HG03095 (cell line): ENCODE data around the gene CENPE.

Source experiments
- ATAC-seq: cut with Tn5 transposase; IDR thresholded peaks from one replicate; pipeline ENCODE4 v1.9.1; 2021; ENCODE audit warnings: moderate library complexity; ENCODE audit not compliant: unreplicated experiment

The CENPE gene

GRCh38 chr4:103079621-103080020 lies 118.5 kb downstream of the CENPE start:
- no peak for ATAC-seq

GRCh38 chr4:103076747-103077347 lies 121.3 kb downstream of the CENPE start, which contains the start of gene SLC9B2:
Gene SLC9B2 (minus strand): TSS chr4:103076761. CDS start chr4:103067550, 9,211 bp downstream.
- ATAC-seq, result peak; percentile 51

- peak; percentile 50 for ATAC-seq
Observed at GRCh38 chr4:103075894-103076746, 122.0 kb downstream of the CENPE start.

- ATAC-seq, result no peak
Observed at GRCh38 chr4:103075435-103075893, 122.7 kb downstream of the CENPE start.

- no peak for ATAC-seq
Observed at GRCh38 chr4:103074744-103075434, 123.3 kb downstream of the CENPE start.

GRCh38 chr4:103073792-103074438 lies 124.2 kb downstream of the CENPE start:
- ATAC-seq, result no peak

GRCh38 chr4:103067841-103068547 lies 130.1 kb downstream of the CENPE start:
- ATAC-seq, result no peak

GRCh38 chr4:103060453-103061148 lies 137.5 kb downstream of the CENPE start:
- no peak for ATAC-seq
